ENCODE measurements around the gene ZNF728. TPM values are rescaled to one million over a fixed set of nuclear protein-coding genes. Genes with fewer than 3 reads are reported as not detected.
"Not testable (repeated sequence)": the region's sequence is repeated elsewhere in the genome, so short reads cannot be mapped to it uniquely, and the experiment has no call there.

ZNF728 gene
- total and polyA plus RNA-seq, 11 donors, result 0.42 to 6.6 (median 3.7) TPM

- no peaks in the 10 kb centered on the region for H3K27me3 ChIP-seq
- no peaks in the 10 kb centered on the region for H3K4me1 ChIP-seq
- H3K4me3 ChIP-seq, result no peak overlapping the region
- intact Hi-C loops (cut with DNase I), result no loop called here
- 52 to 62% (median 56%) methylated on average over 5 of the region's 5 CpGs for WGBS, 4 donors
- TF ChIP-seq POLR2A (IDR thresholded peaks at IDR 0.05) (no peak), CTCF (IDR thresholded peaks at IDR 0.05) (no peak)
- H3K9me3 ChIP-seq, result peaks cover 0 to 87% (median 47%) of the 10 kb centered on the region in 12 donors
- no peaks in the 10 kb centered on the region for H3K36me3 ChIP-seq
- DNase-seq (no peak), ATAC-seq (no peak)
- H3K27ac ChIP-seq, result no peak overlapping the region
These were observed 57.4 kb downstream of the ZNF728 start for GRCh38 chr19:22945560-22945959.

GRCh38 chr19:22935151-22935550 lies 67.8 kb downstream of the ZNF728 start:
- Histone ChIP-seq H3K4me1 (no peaks in the 10 kb centered on the region), H3K27me3 (no peaks in the 10 kb centered on the region), H3K36me3 (no peaks in the 10 kb centered on the region), H3K4me3 (no peak overlapping the region), H3K27ac (no peak overlapping the region), H3K9me3 (peaks cover 0 to 45% (median 0%) of the 10 kb centered on the region in 12 donors)
- intact Hi-C loops (cut with DNase I), result no loop called here
- ATAC-seq (no peak), DNase-seq (no peak)
- WGBS, 4 donors, result 80 to 92% (median 81%) methylated on average over 2 of the region's 2 CpGs
- no peak for TF ChIP-seq POLR2A (IDR thresholded peaks at IDR 0.05)
- TF ChIP-seq CTCF (IDR thresholded peaks at IDR 0.05), result no peak

- H3K27ac ChIP-seq; H3K27me3 ChIP-seq; H3K4me1 ChIP-seq; intact Hi-C loops (cut with DNase I); H3K36me3 ChIP-seq; ATAC-seq; H3K4me3 ChIP-seq; DNase-seq: not testable (repeated sequence)
- peaks cover 0 to 28% (median 0%) of the 10 kb centered on the region in 12 donors for H3K9me3 ChIP-seq
- 95 to 100% (median 96%) methylated on average over 3 to 28 of the region's 34 CpGs; no CpG with 5 or more reads in 1 of the 4 donors for WGBS, 4 donors
These were observed 75.4 kb downstream of the ZNF728 start for GRCh38 chr19:22927576-22927975.

- intact Hi-C loops (cut with DNase I); H3K27ac ChIP-seq; H3K27me3 ChIP-seq; DNase-seq; ATAC-seq; H3K36me3 ChIP-seq; H3K4me1 ChIP-seq; H3K4me3 ChIP-seq: not testable (repeated sequence)
- 95 to 98% (median 98%) methylated on average over 28 to 41 of the region's 41 CpGs for WGBS, 4 donors
- H3K9me3 ChIP-seq, result peaks cover 0 to 40% (median 0%) of the 10 kb centered on the region in 12 donors
These were observed 77.8 kb downstream of the ZNF728 start for GRCh38 chr19:22925181-22925580.

Other genes with a start within 250 kb of the ZNF728 start
- gene ZNF99, start 219.0 kb downstream of the ZNF728 start, total RNA-seq, result under 1 TPM; 0.06 to 0.20 (median 0.10) TPM
- under 1 TPM; 0.04 to 0.07 TPM for gene ZNF99, start 219.0 kb downstream of the ZNF728 start, polyA plus RNA-seq
- gene ZNF723, start 170.9 kb downstream of the ZNF728 start, total RNA-seq, result not detected
- gene ZNF723, start 170.9 kb downstream of the ZNF728 start, polyA plus RNA-seq, result not detected
- under 1 TPM in 4 of 9 donors, not detected in 5; 0.16 to 0.40 (median 0.22) TPM for gene ZNF730, start 113.8 kb upstream of the ZNF728 start, total RNA-seq
- gene ZNF730, start 113.8 kb upstream of the ZNF728 start, polyA plus RNA-seq, result not detected
- gene ZNF724, start 247.2 kb upstream of the ZNF728 start, total RNA-seq, result 1 to 10 TPM in 8 of 9 donors, under 1 TPM in 1; 0.75 to 2.9 (median 1.5) TPM
- under 1 TPM; 0.34 to 0.35 TPM for gene ZNF724, start 247.2 kb upstream of the ZNF728 start, polyA plus RNA-seq

Measured in heart left ventricle (tissue), 16 donors.